ENCODE results near the gene EYA2. TPM values are rescaled to one million over a fixed set of nuclear protein-coding genes. Genes with fewer than 3 reads are reported as not detected.

EYA2 gene
- total and polyA plus RNA-seq, 2 of the 4 experiments (the other 2 are of a cell fraction) = 2.3 to 5.4 TPM

GRCh38 chr20:46951840-46952497 is 57.3 kb downstream of the EYA2 start:
- POLR2A ChIA-PET (ENCODE audit: unreplicated experiment) = no interaction called here
- peak overlapping the region; percentile 46; the same call in 1 of the 3 replicates for H2BK15ac ChIP-seq (ENCODE audit: low read depth, low read length)
- DNase-seq = peak; percentile 51
- no TSS peak for BruUV-seq (replicated peaks)
- TF ChIP-seq FOS (IDR thresholded peaks at IDR 0.05; ENCODE audit: low read depth, low read length) (0 out of 2 replicates have a peak, but pooled peaks have one; percentile 23), CHD1 (IDR thresholded peaks at IDR 0.05; ENCODE audit: low read depth, low read length) (no peak), BHLHE40 (IDR thresholded peaks at IDR 0.05; ENCODE audit: low read depth, low read length) (peak; percentile 89)
- no peak overlapping the region; the same call in 1 of the 2 replicates for H3K14ac ChIP-seq (replicated peaks; ENCODE audit: low read depth, low read length)
- H2AK5ac ChIP-seq (ENCODE audit: low read depth, low read length) = peak overlapping the region; percentile 65
- H4K20me1 ChIP-seq (ENCODE audit: insufficient read depth, low read length) = peaks cover 5% of the 10 kb centered on the region; the same call in 1 of the 2 replicates
- H3K36me3 ChIP-seq (ENCODE audit: control insufficient read depth, insufficient read depth, low read length) = no peaks in the 10 kb centered on the region
- no peaks in the 10 kb centered on the region for H3K27me3 ChIP-seq (ENCODE audit: control insufficient read depth, insufficient read depth, low read length)
- H2BK5ac ChIP-seq (ENCODE audit: low read depth, low read length, poor library complexity, severe bottlenecking) = peak overlapping the region; percentile 10
- peak overlapping the region; percentile 81 for H4K91ac ChIP-seq (ENCODE audit: insufficient read depth, low read depth, low read length)
- H3K79me1 ChIP-seq (ENCODE audit: low read depth in 1 of 2, low read length in 2 of 2) = peaks cover 0 to 18% of the 10 kb centered on the region in 2 experiments; a peak in 3 of 4 replicates
- no peak for ATAC-seq (ENCODE audit: low read depth)
- 0 out of 2 replicates have a peak overlapping the region, but pooled peaks have one; percentile 20 for H3K27ac ChIP-seq (ENCODE audit: insufficient read depth, low read length)
- H3K9me3 ChIP-seq (ENCODE audit: control insufficient read depth, insufficient read depth, low read length) = peaks cover 3% of the 10 kb centered on the region; the same call in 1 of the 2 replicates
- H3K9me1 ChIP-seq (ENCODE audit: insufficient read depth, low read length) = peaks cover 11% of the 10 kb centered on the region
- WGBS, 2 experiments (ENCODE audit: extremely low coverage in 2 of 2, insufficient read length in 1 of 2) = 60% methylated on average over 1 of the region's 10 CpGs; no CpG with 5 or more reads in 1 of the 2 experiments
- H2BK20ac ChIP-seq (ENCODE audit: low read depth, low read length) = peak overlapping the region; percentile 15
- H3K4ac ChIP-seq (ENCODE audit: low read depth, low read length) = peak overlapping the region; percentile 58
- H3K4me3 ChIP-seq (ENCODE audit: insufficient read depth, low read depth, low read length) = no peak overlapping the region
- H2BK120ac ChIP-seq (ENCODE audit: low read depth, low read length) = peak overlapping the region; percentile 65; the same call in 1 of the 2 replicates
- H4K5ac ChIP-seq (ENCODE audit: low read depth, low read length) = peak overlapping the region; percentile 19; the same call in 1 of the 2 replicates
- peak overlapping the region; percentile 12 for H2AK9ac ChIP-seq (replicated peaks; ENCODE audit: low read depth, low read length, poor library complexity)
- H3K18ac ChIP-seq (ENCODE audit: low read depth, low read length) = peak overlapping the region; percentile 56
- H3K4me2 ChIP-seq (ENCODE audit: low read depth, low read length) = no peak overlapping the region
- no peak overlapping the region for H3K23ac ChIP-seq (ENCODE audit: low read depth, low read length)
- dilution Hi-C loops (cut with HindIII; ENCODE audit: low sequenced_read_pairs, unreplicated experiment) (no loop called here), in situ Hi-C loops (cut with MboI; ENCODE audit: low sequenced_read_pairs) (no loop called here), intact Hi-C loops (cut with micrococcal nuclease) (loop anchor here (10.0 kb wide), 1 partner anchor 173 kb away; no protein-coding TSS in a partner anchor)
- H3K56ac ChIP-seq (ENCODE audit: extremely low read depth, insufficient read depth, low read length) = 0 out of 2 replicates have a peak overlapping the region, but pooled peaks have one; percentile 3
- CTCF ChIA-PET = no interaction called here
- peaks cover 16% of the 10 kb centered on the region for H3K4me1 ChIP-seq (ENCODE audit: control insufficient read depth, insufficient read depth, low read length)
- no peak overlapping the region for H3K9ac ChIP-seq (ENCODE audit: low read depth, low read length)
- H2AFZ ChIP-seq (replicated peaks; ENCODE audit: low read length, poor library complexity) = no peak overlapping the region
- peak overlapping the region in 1 of 2 experiments; percentile 53; a peak in 1 of 4 replicates for H4K8ac ChIP-seq (ENCODE audit: low read depth in 2 of 2, low read length in 2 of 2)

Data from IMR-90 (cell line).